ENCODE results near the gene FBN1. TPM values are rescaled to one million over a fixed set of nuclear protein-coding genes. Genes with fewer than 3 reads are reported as not detected.

Gene FBN1
- total RNA-seq, 4 donors from 2014 or later: 17.6 to 106 (median 31.2) TPM

DNA sequence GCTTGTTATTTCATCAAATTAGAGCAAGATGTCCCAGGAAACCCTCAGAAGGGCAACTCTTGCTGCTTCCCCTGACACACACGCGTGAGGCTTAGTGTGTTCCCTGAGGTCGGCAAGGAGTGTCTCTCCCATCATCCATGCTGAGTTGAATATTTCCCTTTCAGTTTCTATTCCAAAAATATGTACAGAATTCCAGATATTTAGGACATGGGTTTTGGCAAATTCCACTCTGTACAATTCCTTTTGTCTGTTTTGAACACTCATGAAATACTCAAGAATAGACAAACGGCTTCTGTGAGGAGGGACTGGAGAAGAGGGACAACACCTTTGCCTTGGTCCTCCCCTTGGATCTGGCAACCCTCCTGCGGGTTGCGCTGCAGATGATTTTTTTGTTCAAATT, 176.2 kb downstream of the FBN1 start:
- Histone ChIP-seq H3K27me3 (no peaks in the 10 kb centered on the region), H3K36me3 (no peaks in the 10 kb centered on the region), H3K27ac (no peak overlapping the region), H3K4me3 (no peak overlapping the region), H3K4me1 (no peaks in the 10 kb centered on the region), H3K9me3 (no peaks in the 10 kb centered on the region)
- 83 to 86% methylated on average over 6 of the region's 6 CpGs for WGBS, 2 donors (ENCODE audit: low coverage in 1 of 2)
- DNase-seq: no peak
- in situ Hi-C loops (cut with MboI; ENCODE audit: low pct_ligation_motif_present in 1 of 4, low pct_unique_long_range_greater_than_20kb in 1 of 4, low sequenced_read_pairs in 3 of 4): no loop called here
- no peak for TF ChIP-seq EP300 (IDR thresholded peaks at IDR 0.05; ENCODE audit: low read depth)
- TF ChIP-seq POLR2AphosphoS5 (IDR thresholded peaks at IDR 0.05): no peak
- TF ChIP-seq POLR2A (IDR thresholded peaks at IDR 0.05): no peak
- TF ChIP-seq, protein P1, sequence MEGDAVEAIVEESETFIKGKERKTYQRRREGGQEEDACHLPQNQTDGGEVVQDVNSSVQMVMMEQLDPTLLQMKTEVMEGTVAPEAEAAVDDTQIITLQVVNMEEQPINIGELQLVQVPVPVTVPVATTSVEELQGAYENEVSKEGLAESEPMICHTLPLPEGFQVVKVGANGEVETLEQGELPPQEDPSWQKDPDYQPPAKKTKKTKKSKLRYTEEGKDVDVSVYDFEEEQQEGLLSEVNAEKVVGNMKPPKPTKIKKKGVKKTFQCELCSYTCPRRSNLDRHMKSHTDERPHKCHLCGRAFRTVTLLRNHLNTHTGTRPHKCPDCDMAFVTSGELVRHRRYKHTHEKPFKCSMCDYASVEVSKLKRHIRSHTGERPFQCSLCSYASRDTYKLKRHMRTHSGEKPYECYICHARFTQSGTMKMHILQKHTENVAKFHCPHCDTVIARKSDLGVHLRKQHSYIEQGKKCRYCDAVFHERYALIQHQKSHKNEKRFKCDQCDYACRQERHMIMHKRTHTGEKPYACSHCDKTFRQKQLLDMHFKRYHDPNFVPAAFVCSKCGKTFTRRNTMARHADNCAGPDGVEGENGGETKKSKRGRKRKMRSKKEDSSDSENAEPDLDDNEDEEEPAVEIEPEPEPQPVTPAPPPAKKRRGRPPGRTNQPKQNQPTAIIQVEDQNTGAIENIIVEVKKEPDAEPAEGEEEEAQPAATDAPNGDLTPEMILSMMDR (IDR thresholded peaks at IDR 0.05): no peak
- intact Hi-C loops (cut with DNase I; ENCODE audit: low total_unique reads): no loop called here

DNA sequence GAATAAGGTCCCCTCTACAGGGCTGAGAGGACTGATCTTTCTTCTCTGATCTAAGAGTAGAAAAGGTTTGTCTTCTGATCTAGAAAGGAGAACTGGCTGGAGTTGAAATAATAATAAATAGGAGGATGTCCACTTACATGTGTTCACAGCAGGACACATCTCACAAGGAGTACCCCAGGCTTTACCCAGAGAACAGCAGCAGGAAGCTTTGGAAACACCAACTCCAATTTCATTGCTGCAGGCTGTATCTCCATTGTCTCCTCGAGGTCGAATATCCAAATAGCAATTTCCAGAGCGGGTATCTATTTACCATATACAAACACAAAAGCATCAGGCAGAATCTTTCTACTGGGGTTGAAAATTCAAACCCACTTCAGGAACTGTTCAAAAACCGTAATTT, 177.7 kb downstream of the FBN1 start:
- Histone ChIP-seq H3K27ac (no peak overlapping the region), H3K27me3 (no peaks in the 10 kb centered on the region), H3K36me3 (no peaks in the 10 kb centered on the region), H3K4me1 (no peaks in the 10 kb centered on the region), H3K4me3 (no peak overlapping the region), H3K9me3 (no peaks in the 10 kb centered on the region)
- DNase-seq: no peak
- TF ChIP-seq POLR2AphosphoS5 (IDR thresholded peaks at IDR 0.05) (no peak), POLR2A (IDR thresholded peaks at IDR 0.05) (no peak), EP300 (IDR thresholded peaks at IDR 0.05; ENCODE audit: low read depth) (no peak)
- TF ChIP-seq, protein P1 (IDR thresholded peaks at IDR 0.05): no peak
- intact Hi-C loops (cut with DNase I; ENCODE audit: low total_unique reads): no loop called here
- in situ Hi-C loops (cut with MboI; ENCODE audit: low pct_ligation_motif_present in 1 of 4, low pct_unique_long_range_greater_than_20kb in 1 of 4, low sequenced_read_pairs in 3 of 4): no loop called here
- 75 to 88% methylated on average over 4 of the region's 4 CpGs for WGBS, 2 donors (ENCODE audit: low coverage in 1 of 2)

DNA sequence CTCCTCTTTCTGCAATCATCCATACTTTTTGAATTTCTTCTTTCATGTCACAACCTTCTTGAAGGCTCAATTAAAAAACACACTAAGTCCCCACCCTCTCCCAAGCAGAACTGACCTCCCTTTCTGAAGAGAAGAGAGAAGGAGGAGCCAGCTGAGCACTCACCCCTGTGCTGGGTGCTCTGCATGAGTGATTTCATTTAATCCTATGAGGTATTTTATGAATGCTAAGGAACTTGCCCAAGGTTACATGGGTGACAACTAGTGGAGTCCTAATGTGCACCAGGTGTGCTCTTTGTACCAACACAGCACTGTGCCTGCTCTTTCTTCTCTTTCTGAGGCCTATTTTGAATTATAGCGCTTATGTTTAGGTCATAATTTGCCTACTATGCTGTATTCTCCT, 178.7 kb downstream of the FBN1 start:
- TF ChIP-seq POLR2A (IDR thresholded peaks at IDR 0.05): no peak
- TF ChIP-seq EP300 (IDR thresholded peaks at IDR 0.05; ENCODE audit: low read depth): no peak
- TF ChIP-seq, protein P1 (IDR thresholded peaks at IDR 0.05): no peak
- TF ChIP-seq POLR2AphosphoS5 (IDR thresholded peaks at IDR 0.05): no peak
- DNase-seq: no peak
- Histone ChIP-seq H3K27ac (no peak overlapping the region), H3K36me3 (no peaks in the 10 kb centered on the region), H3K4me1 (no peaks in the 10 kb centered on the region), H3K9me3 (no peaks in the 10 kb centered on the region), H3K27me3 (no peaks in the 10 kb centered on the region), H3K4me3 (no peak overlapping the region)
- intact Hi-C loops (cut with DNase I; ENCODE audit: low total_unique reads) (no loop called here), in situ Hi-C loops (cut with MboI; ENCODE audit: low pct_ligation_motif_present in 1 of 4, low pct_unique_long_range_greater_than_20kb in 1 of 4, low sequenced_read_pairs in 3 of 4) (no loop called here)
- 100% methylated on average over 1 of the region's 1 CpG for WGBS, 2 donors (ENCODE audit: low coverage in 1 of 2)

DNA sequence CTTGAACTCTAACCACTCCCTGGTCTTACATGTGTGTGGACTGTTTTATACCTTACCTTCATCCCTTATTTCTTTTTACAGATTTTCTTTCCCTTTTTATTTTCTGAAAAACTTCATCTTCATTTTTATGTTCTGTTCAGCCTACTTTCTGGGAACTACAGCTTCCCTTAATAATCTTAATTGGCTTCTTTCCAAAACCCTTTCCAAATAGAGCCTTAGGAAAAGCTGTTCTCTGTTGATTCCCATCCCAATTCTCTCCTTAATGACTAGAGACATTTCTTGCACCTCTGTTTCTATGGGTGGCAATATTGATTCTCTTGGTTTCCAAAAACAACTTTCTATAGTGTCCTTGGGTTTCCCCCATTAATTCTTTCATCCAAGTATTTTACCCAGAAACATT, 179.4 kb downstream of the FBN1 start:
- H3K27me3 ChIP-seq: no peaks in the 10 kb centered on the region
- no peak for TF ChIP-seq EP300 (IDR thresholded peaks at IDR 0.05; ENCODE audit: low read depth)
- TF ChIP-seq POLR2A (IDR thresholded peaks at IDR 0.05): no peak
- TF ChIP-seq, protein P1 (IDR thresholded peaks at IDR 0.05): no peak
- TF ChIP-seq POLR2AphosphoS5 (IDR thresholded peaks at IDR 0.05): no peak
- no peak overlapping the region for H3K27ac ChIP-seq
- in situ Hi-C loops (cut with MboI; ENCODE audit: low pct_ligation_motif_present in 1 of 4, low pct_unique_long_range_greater_than_20kb in 1 of 4, low sequenced_read_pairs in 3 of 4): no loop called here
- intact Hi-C loops (cut with DNase I; ENCODE audit: low total_unique reads): no loop called here
- no peak overlapping the region for H3K4me3 ChIP-seq
- H3K4me1 ChIP-seq: no peaks in the 10 kb centered on the region
- H3K9me3 ChIP-seq: no peaks in the 10 kb centered on the region
- H3K36me3 ChIP-seq: no peaks in the 10 kb centered on the region
- DNase-seq: no peak
